Stimulated activated CD4-positive, alpha-beta T cell treated with anti-CD3 and anti-CD28 coated beads, Interleukin-1b, Interleukin-23, amount 100 ng/mL, for 48 hours (primary cell): ENCODE measurements around the gene GRM1.
"Not testable (repeated sequence)": the region's sequence is repeated elsewhere in the genome, so short reads cannot be mapped to it uniquely, and the experiment has no call there.

Experiments
- DNase-seq: peaks from one replicate; pipeline ENCODE4 v3.0.0-alpha.2; 2020

GRM1 gene

DNA sequence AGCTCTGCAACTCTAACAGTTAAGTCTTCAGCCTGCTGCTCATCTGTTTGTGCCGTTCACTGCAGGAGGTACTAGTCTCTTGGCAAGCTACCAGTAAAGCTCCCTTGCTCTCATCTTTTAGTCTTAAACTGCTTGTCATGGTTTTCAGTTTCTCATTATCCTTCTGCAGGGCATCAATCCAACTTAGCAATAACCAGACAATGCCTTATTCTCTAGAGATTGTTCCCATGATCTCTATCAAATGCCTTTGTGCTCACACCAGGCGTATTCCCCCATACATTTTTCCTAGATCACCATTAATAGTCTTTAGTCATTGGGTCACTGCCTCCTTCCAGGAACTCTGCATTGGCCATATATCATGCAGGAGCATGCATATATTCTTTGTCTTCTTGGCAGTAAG lies 171.3 kb downstream of the GRM1 start:
- no peak for DNase-seq

GRCh38 chr6:146202570-146202969 lies 173.7 kb downstream of the GRM1 start:
- no peak for DNase-seq

DNA sequence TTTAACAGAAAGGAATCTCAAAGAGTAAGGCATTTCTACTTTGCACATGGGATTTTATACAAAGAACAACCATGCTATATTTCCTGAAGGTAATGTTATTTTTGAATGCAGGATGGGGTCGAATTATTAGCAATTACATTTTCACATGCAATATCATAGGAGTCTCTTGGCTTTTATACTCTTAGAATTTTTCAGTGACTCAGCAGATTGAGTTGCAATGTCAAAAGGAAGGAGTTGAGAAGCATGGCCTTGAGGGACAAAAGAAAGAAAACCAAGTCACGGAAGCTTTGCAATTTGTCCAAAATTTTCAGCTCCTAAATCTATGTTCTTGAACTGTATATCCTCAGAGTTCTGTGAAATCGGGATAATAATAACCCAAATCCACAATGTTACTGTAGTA lies 181.1 kb downstream of the GRM1 start:
- DNase-seq = no peak

GRCh38 chr6:146210406-146211083 lies 181.7 kb downstream of the GRM1 start:
- DNase-seq = no peak

GRCh38 chr6:146211646-146212045 lies 182.8 kb downstream of the GRM1 start:
- DNase-seq = no peak

- no peak for DNase-seq
These were observed 183.9 kb downstream of the GRM1 start for GRCh38 chr6:146212781-146213180.

GRCh38 chr6:146219101-146219500 lies 190.2 kb downstream of the GRM1 start:
- DNase-seq = no peak

GRCh38 chr6:146224449-146224848 lies 195.6 kb downstream of the GRM1 start:
- no peak for DNase-seq

DNA sequence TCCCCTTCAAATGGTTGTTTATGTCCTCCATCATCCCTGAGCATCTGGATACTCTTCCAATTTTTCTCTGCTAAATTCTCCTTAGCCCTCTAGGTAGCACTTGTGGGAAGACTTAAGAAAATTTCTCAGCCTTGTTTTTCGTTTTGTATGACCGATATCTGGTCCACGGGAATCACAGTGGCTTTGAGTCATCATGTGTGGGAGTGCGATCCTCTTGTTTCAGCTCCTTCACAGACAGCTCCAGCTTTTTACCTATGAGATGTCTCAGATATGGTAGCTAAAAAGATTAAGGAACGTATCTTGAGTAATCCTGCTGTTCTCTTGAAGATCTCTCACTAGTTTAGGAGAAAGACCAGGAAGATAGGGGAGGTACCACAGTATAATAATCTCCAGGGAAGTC lies 196.1 kb downstream of the GRM1 start:
- no peak for DNase-seq

GRCh38 chr6:146240322-146240721 lies 211.5 kb downstream of the GRM1 start:
- DNase-seq = no peak

DNA sequence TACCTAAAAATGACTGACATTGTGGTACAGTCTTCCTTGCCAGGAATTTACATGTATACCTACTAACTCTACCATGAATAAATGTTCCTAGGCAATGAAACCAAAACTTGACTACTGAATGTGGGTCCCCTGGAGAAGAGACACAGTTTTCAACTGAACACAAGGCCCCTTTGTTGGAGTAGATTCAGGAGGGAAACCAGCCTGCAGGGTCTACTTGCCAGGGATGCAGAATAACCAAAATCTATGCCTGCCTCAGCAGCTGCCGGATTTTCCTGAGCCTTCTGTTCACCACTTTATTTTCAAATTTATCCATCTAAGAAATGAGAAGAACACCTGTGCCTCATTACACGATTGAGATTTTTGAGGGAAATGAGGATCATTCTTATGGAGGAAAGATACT lies 211.9 kb downstream of the GRM1 start:
- DNase-seq = no peak

DNA sequence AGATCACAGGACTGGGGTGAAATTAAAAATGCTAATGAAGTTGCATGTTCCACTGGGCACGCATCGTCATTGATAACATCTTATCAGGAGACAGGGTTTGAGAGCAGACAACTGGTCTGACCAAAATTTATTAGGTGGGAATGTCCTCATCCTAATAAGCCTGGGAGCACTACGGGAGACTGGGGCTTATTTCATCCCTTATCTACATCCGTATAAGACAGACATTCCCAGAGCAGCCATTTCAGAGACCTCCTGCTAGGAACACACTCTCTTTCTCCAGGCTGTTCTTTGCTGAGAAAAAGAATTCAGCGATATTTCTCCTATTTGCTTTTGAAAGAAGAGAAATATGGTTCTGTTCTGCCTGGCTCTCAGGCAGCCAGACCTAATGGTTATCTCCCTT lies 214.8 kb downstream of the GRM1 start:
- not testable (repeated sequence) for DNase-seq

GRCh38 chr6:146244630-146245143 lies 215.8 kb downstream of the GRM1 start:
- DNase-seq = no peak

GRCh38 chr6:146246028-146246427 lies 217.2 kb downstream of the GRM1 start:
- no peak for DNase-seq

DNA sequence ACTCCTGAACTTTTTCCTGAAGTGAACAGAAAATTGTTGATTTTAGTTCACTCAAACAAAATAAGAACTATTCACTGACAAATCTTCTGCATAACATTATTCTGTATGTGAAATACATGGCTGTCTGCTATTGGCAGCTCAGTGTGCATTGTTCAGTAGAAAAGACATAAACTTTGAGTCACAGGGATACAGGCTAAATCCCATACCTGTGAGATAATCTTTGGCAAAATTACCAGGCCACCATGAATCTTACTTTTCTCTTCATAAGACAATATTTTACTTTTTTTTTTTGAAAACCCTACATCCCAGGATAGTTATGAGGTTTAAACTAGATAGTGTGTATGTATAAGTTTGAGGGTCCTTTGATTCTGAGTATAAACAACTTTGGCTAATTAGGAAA lies 224.8 kb downstream of the GRM1 start:
- DNase-seq = no peak

GRCh38 chr6:146258206-146258605 lies 229.3 kb downstream of the GRM1 start:
- no peak for DNase-seq

- DNase-seq = no peak
These were observed 232.0 kb downstream of the GRM1 start for GRCh38 chr6:146260886-146261285.

GRCh38 chr6:146265056-146265455 lies 236.2 kb downstream of the GRM1 start:
- no peak for DNase-seq

GRCh38 chr6:146267447-146267846 lies 238.6 kb downstream of the GRM1 start:
- no peak for DNase-seq

- no peak for DNase-seq
These were observed 239.1 kb downstream of the GRM1 start for GRCh38 chr6:146267946-146268345.

GRCh38 chr6:146269482-146269881 lies 240.6 kb downstream of the GRM1 start:
- no peak for DNase-seq

DNA sequence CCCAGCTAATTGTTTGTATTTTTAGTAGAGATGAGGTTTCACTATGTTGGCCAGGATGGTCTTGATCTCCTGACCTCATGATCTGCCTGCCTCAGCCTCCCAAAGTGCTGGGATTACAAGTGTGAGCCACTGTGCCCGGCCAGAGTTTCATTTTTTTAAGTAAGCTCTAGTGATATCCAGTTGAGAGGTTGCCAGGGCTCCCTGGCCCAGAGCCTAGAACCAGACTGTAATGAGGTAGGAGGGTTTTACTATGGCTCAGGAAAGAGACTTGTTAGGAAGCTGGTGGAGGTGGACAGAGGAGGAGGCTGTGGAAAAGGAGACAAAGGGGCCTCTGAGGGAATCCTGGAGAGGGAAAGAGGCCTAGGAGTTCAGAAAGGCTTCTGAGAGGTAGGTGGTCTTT lies 242.3 kb downstream of the GRM1 start:
- DNase-seq = not testable (repeated sequence)

DNA sequence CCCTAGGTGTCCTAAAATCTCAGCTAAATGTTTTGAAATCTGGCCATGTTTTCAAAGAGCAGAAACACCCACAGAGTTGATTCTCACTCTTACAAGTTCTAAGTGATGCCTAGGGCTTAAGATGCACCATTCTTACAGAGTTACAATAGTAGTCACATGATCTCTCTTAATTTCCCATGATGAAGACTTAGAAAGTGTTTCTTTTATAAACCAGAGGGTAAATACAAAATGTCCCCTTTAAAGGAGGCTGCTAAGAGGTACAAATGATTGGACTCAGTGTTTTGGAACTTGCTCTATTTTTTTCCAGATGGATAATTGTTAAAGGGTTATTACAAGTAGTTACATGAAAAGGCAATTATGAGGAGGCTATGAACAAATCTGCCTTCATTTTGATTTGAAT lies 244.6 kb downstream of the GRM1 start:
- DNase-seq = no peak

- DNase-seq = no peak
These were observed 248.3 kb downstream of the GRM1 start for GRCh38 chr6:146277142-146277541.

DNA sequence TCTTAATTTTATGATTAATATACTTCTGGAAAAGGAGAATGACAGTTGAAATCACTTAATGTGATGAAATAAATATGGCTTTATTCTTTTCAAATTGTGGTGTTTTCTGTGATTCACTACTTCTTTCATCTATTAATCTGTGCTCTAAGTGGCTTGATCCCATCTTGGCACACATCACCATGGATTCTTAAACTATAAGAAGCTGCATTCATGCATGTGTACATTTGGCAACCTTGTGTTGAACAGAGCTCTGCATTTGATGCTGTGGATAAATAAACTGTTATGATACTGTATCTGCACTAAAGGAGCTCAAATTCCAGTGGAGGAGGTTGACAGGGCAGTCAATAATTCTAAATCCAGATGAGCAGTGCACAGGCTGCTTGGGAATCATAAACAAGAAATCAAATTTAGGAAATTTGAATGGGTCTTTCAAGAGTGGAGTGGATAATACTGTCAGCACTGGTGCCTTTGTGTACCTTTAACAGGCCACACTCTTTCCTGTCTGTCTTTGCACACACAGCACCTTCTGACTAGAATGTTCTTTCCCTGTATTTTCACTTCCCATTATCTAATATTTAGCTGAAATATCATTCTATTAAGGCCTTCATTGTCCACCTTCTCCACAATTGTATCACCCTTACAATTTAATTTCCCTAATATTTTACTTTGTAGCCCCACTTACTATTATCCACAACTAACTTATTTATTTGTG lies 252.9 kb downstream of the GRM1 start:
- DNase-seq = no peak
